Mesothelial cell of epicardium (in vitro differentiated cells): Measurements from ENCODE around the gene ECE1. TPM values are rescaled to one million over a fixed set of nuclear protein-coding genes. Genes with fewer than 3 reads are reported as not detected.
"Not testable (repeated sequence)": the region's sequence is repeated elsewhere in the genome, so short reads cannot be mapped to it uniquely, and the experiment has no call there.

Experiments used
- DNase-seq, 2 experiments: peaks; one replicate each; pipeline ENCODE4 v3.0.0; 2021; ENCODE audit warnings: low spot score in 2 of 2; ENCODE audit not compliant: unreplicated experiment in 2 of 2
- H3K27ac Mint-ChIP-seq: 2 replicates; pipeline ENCODE4 v1.8.0; 2021; ENCODE audit warnings: mixed read lengths
- H3K27me3 Mint-ChIP-seq: 2 replicates; pipeline ENCODE4 v1.8.0; 2021; ENCODE audit warnings: low read depth, mixed read lengths
- H3K36me3 Mint-ChIP-seq: 2 replicates; pipeline ENCODE4 v1.8.0; 2021; ENCODE audit warnings: mixed read lengths
- H3K4me1 Mint-ChIP-seq: 2 replicates; pipeline ENCODE4 v1.8.0; 2021; ENCODE audit warnings: mixed read lengths
- H3K4me3 Mint-ChIP-seq: 2 replicates; pipeline ENCODE4 v1.8.0; 2021; ENCODE audit warnings: mild to moderate bottlenecking, moderate library complexity, mixed read lengths
- H3K9me3 Mint-ChIP-seq: 2 replicates; pipeline ENCODE4 v1.8.0; 2021; ENCODE audit warnings: mixed read lengths
- total RNA-seq: library from RNA; stranded (reverse); gene quantifications from 3 replicates; pipeline ENCODE4 v1.2.1, GENCODE V29; 2021
- TF ChIP-seq, protein P1 (sequence below): fragments of 200-600 bp; sonication (generic); IDR thresholded peaks from one replicate; pipeline ENCODE4 v1.5.0; 2021; ENCODE audit warnings: antibody characterized with exemption; ENCODE audit not compliant: unreplicated experiment

Gene ECE1
- total RNA-seq, 1 donor from 2014 or later: 41.1 TPM

DNA sequence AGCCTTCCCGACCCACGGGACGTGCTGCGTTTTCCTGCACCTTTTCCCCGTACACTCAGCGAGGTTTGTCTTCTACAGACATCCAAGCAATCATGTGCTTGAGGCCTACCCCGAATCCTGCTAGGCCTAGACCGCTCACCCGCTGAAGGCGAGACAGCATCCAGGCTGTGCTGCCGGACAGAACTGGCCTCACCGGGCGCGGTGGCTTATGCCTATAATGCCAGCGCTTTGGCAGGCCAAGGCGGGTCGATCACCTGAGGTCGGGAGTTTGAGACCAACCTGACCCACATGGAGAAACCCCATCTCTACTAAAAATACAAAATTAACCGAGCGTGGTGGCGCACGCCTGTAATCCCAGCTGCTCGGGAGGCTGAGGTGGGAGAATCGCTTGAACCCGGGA lies 54.1 kb downstream of the ECE1 start:
- Mint-ChIP-seq H3K4me1 (no peaks in the 10 kb centered on the region), H3K27me3 (no peaks in the 10 kb centered on the region), H3K4me3 (no peak overlapping the region), H3K9me3 (no peaks in the 10 kb centered on the region), H3K36me3 (peaks cover 7% of the 10 kb centered on the region), H3K27ac (no peak overlapping the region)
- no peak for DNase-seq
- TF ChIP-seq, protein P1, sequence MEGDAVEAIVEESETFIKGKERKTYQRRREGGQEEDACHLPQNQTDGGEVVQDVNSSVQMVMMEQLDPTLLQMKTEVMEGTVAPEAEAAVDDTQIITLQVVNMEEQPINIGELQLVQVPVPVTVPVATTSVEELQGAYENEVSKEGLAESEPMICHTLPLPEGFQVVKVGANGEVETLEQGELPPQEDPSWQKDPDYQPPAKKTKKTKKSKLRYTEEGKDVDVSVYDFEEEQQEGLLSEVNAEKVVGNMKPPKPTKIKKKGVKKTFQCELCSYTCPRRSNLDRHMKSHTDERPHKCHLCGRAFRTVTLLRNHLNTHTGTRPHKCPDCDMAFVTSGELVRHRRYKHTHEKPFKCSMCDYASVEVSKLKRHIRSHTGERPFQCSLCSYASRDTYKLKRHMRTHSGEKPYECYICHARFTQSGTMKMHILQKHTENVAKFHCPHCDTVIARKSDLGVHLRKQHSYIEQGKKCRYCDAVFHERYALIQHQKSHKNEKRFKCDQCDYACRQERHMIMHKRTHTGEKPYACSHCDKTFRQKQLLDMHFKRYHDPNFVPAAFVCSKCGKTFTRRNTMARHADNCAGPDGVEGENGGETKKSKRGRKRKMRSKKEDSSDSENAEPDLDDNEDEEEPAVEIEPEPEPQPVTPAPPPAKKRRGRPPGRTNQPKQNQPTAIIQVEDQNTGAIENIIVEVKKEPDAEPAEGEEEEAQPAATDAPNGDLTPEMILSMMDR: no peak

DNA sequence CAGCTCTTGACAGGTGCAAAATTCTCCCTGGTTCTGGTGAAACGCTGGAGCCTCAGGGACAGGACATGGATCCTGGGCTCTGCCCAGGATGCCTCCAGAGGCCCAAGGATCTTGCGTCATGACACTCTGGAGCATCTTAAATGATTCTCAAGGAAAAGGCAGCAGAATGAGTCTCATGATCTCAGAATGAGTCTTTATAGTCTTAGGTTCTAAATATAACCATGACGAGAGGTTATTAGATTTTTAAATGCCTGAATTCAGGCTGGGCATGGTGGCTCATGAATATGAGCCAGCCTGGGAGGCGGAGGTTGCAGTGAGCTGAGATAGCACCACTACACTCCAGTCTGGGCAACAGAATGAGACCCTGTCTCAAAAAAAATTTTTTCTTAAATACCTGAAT lies 55.5 kb downstream of the ECE1 start:
- Mint-ChIP-seq H3K4me3 (no peak overlapping the region), H3K27ac (no peak overlapping the region), H3K27me3 (no peaks in the 10 kb centered on the region), H3K36me3 (peaks cover 7% of the 10 kb centered on the region), H3K4me1 (no peaks in the 10 kb centered on the region), H3K9me3 (no peaks in the 10 kb centered on the region)
- TF ChIP-seq, protein P1: no peak
- DNase-seq: no peak

DNA sequence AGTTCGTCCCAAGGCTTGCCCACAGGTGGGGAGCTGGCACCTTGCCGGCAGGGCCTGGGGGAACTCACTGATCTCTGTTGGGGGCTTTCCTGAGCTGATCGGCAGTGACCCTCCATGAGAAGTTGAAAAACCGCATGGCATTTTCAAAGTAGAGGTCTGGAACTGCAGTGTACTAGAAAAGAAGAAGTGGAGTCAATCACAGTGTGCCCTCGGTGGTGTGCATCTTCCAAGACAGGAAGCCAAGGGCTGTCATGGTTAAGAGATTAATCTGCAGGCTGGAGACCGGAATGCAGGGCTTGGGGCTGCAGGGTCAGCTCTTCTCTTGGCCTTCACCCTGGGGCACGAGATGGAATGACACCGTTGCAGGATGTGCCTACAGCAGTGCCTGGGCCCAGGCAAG lies 56.8 kb downstream of the ECE1 start:
- no peaks in the 10 kb centered on the region for H3K27me3 Mint-ChIP-seq

DNA sequence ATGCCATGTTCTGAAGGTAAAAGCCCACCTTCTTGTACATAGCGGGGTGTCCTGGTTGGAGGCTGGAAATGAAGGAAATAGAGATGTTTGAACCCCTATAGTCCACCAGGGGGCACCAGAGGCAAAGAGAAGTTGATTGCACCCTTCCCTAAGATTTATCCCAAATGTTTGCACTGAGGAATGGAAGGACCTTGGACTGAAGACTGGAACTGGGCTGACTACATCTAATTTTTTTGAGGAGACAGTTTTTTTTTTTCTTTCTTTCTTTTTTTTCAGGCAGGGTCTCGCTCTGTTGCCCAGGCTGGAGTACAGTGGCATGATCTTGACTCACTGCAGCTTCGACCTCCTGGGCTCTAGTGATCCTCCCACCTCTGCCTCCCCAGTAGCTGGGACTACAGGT lies 58.2 kb downstream of the ECE1 start:
- Mint-ChIP-seq H3K9me3 (no peaks in the 10 kb centered on the region), H3K4me3 (no peak overlapping the region), H3K36me3 (peaks cover 7% of the 10 kb centered on the region), H3K4me1 (no peaks in the 10 kb centered on the region), H3K27ac (no peak overlapping the region), H3K27me3 (no peaks in the 10 kb centered on the region)
- peak in 1 of 2 experiments; percentile 56 for DNase-seq
- TF ChIP-seq, protein P1: peak; percentile 83

More for the DNA sequence above, 56.8 kb downstream of the ECE1 start:
- H3K36me3 Mint-ChIP-seq: peaks cover 7% of the 10 kb centered on the region
- H3K4me1 Mint-ChIP-seq: no peaks in the 10 kb centered on the region
- TF ChIP-seq, protein P1: no peak
- H3K27ac Mint-ChIP-seq: no peak overlapping the region
- H3K4me3 Mint-ChIP-seq: no peak overlapping the region
- DNase-seq: no peak
- H3K9me3 Mint-ChIP-seq: no peaks in the 10 kb centered on the region

DNA sequence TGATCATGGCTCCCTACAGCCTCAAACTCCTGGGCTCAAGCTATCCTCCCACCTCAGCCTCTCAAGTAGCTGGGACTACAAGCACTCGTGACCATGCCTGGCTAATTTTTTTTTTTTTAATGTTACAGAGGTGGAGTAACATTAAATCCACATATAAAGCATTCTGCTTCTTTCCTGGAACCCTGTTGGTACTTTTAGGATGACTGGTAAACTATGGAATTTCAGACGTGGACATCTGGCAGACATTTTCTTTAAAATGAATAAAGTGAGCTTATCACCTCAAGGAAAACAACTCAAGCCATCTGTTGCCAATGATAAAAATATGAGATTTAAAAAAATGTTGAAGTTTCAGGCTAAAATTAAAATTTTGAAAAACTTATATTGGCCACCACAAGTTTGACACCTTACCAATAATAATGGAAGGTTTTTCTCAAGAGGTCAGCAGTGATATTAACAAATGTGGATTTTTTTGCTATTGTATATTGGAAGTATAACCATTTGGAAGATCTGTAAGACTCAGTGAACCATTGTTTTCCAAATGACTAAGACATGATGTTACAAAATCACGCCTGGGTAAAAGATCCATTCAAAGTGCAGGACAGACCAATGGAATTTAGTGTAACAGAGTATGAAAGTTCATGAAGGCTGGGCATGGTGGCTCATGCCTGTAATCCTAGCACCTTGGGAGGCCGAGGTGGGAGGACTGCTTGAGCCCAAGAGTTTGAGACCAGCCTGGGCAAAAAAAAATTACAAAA lies 60.8 kb downstream of the ECE1 start:
- Mint-ChIP-seq H3K4me1 (no peaks in the 10 kb centered on the region), H3K27me3 (no peaks in the 10 kb centered on the region), H3K9me3 (no peaks in the 10 kb centered on the region), H3K27ac (no peak overlapping the region), H3K36me3 (peaks cover 9% of the 10 kb centered on the region), H3K4me3 (no peak overlapping the region)
- no peak for DNase-seq
- TF ChIP-seq, protein P1: no peak

DNA sequence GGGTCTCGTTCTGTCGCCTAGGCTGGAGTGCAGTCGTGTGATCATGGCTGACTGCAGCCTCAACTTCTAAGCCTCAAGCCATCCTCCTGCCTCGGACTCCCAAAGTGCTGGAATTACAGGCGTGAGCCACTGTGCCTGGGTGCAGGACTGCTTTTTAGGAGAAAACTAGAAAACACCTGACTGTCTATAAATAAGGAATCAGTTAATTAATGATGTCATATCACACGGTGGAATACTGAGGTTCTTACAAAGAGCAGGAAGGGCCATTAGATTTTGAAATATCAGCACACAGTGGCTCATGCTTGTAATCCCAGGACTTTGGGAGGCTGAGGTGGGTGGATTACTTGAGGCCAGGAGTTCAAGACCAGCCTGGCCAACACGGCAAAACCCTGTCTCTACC lies 62.0 kb downstream of the ECE1 start:
- not testable (repeated sequence) for H3K36me3 Mint-ChIP-seq, H3K27ac Mint-ChIP-seq, DNase-seq, H3K4me3 Mint-ChIP-seq, H3K27me3 Mint-ChIP-seq, H3K4me1 Mint-ChIP-seq, H3K9me3 Mint-ChIP-seq
